SHP77 (cell line): ENCODE measurements around the gene RPL38.

Experiments used
- DNase-seq, 2 experiments: peaks; one replicate each; lab custom pipeline; 2025; lab: John Stamatoyannopoulos, UW

Gene RPL38

DNA sequence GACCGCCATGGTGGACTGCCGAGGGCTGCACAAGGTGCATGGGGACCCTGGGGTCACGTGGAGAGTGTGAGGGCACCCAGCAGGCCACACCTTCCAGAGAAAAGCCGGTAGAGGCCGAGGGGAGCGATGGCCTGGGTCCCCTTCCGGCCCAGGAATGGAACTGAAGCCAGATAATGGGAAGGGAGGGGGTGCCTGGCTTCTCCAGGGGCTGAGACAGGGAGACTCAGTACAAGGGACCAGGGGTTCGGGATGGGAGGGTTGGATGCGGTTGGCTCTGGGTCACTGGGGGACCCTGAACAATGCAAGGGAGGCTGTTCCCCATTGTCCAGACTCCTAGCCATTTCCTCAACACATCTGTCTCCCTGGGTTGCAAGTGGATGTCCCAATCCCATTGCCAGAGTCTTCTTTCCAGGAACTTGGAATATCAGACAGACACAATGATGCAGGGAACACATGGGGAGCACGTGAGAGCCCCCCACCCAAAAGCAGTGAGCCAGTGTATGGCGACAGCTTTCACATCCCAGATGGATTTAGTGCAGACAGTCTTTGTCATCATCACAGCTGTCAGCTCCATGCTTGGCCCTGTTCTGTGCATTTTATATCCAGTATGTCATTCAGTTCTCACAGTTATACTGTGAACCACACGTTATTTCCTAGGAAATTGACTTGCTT, 47.0 kb downstream of the RPL38 start:
- DNase-seq = no peak

DNA sequence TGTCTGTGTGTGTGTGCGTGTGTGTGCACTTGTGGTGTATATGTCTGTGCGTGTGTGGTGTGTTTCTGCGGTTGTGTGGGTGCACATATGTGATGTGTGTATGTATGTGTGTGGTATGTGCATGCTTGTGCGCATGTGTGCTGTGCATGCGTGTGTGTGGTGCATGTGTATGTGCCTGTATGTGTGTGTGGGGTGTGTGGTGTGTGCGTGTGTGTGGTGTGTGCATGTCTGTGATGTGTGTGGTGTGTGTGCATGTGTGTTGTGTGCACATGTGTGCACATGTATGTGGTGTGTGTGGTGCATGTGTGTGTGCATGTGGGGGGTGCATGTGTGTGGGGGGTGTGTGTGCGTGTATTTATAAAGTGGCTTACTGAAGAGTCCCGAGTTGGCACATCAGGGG, 47.6 kb downstream of the RPL38 start:
- no peak for DNase-seq

DNA sequence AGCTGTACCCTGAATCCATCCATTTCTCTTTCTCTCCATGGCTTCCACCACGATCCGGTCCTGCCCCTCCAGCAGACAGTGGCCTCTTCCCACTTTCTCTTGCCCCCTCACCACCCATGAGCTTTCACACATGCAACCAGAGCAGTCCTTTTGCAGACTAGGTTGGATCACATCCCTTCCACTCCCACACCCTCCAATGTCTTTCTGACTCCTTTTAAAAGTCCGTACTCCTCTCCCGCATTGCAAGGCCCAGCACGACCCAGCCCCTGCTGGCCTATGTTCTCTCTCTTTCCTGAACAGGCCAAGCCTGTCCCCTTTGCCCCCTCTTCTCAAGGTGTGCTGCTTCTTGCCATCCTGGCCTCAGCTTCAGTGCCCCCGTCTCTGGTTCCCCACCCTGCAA, 48.1 kb downstream of the RPL38 start:
- no peak for DNase-seq

DNA sequence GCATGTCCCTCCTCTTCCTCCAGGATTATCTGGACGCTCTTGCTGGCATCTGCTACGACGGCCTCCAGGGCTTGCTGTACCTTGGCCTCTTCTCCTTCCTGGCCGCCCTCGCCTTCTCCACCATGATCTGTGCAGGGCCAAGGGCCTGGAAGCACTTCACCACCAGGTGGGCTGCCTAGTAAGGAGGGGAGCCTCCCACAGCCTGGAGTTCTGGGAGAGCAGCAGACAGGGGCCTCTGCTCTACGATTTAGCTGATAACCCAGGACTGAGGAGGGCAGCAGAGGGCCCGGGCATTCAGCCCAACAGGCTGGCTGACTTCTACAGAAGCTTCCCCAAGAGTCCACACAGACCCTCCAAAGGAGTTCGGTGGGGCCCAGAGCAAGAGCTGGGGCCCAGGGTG, 48.7 kb downstream of the RPL38 start:
- no peak for DNase-seq

DNA sequence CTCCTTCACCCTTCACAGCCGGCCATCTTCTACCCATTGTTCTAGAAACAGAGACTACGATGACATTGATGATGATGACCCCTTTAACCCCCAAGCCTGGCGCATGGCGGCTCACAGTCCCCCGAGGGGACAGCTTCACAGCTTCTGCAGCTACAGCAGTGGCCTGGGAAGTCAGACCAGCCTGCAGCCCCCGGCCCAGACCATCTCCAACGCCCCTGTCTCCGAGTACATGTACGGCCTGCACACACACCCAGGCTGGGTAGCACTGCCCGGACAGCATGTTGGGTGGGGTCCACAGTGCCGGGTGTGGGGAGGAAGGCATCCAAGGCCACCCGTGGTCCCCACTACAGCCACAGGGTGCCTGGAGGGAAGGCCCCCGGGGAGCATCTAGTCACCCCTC, 49.6 kb downstream of the RPL38 start:
- DNase-seq = no peak

DNA sequence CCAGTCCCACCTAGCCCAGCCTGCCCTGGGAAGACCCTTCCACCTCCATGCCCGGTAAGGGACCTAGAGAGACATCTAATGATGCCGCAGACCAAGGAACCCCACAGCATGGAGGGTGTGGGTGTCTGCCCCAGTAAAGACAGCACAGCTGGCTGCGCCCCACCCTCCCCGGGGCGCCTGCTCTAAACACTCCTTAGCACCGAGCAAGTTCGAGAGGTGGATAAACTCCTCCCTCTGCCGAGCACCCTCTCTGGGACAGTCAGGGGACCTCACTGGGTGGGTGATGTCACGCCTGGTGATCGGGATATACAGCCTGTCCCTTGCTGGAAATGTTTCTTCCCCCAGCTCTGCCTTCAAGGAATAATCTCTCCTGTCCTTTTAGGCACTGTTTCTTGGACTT, 53.8 kb downstream of the RPL38 start:
- no peak for DNase-seq

DNA sequence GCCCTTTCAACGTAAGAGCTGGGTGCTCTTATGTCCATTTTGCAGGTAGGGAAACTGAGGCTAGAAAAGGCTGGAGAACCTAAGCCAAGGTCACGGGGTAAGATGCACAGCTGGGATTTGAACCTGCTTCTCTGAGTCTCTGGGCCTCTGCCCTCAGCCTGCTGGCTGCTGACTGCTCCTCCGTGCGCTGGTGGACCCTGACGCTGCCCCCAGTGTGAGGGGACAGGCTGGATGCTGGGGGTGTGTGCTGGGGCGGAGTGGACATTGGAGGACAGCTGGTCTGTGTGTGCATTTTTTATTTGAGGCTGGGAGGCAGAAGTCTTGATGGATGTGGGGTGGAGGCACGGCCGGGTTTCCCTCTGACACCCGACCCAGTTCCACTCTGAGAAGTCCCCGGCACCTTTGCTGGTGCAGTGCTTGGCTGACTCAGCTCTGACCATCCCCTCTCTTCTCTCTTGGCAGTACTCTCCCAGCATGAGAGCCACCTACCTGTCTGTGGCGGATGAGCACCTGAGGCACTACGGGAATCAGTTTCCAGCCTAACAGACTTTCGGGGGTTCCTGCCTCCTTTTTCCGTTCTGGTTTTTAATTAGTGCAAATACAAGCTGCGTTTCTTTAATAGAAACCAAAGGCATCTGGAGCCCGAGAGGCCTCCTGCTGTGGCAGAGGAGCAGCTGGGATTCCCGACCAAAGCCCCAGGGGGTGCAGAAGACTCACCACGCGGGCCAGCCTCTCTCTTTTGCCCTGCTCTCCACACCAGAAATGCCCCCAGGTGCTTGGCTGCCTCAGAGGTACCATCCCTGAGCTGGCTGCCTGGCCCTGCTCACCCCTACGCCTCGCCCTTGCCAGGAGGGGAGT, 56.4 kb downstream of the RPL38 start:
- DNase-seq = no peak
